AG04450 (cell line): ENCODE measurements around the gene NCF4. TPM values are rescaled to one million over a fixed set of nuclear protein-coding genes. Genes with fewer than 3 reads are reported as not detected.

Source experiments
- CTCF ChIA-PET: fragments of 300-600, 350-600 bp; formaldehyde crosslinking; extraction: SDS; loops from one replicate; lab custom pipeline; 2022; ENCODE audit warnings: antibody characterized with exemption, inconsistent platforms; lab: Charles Lee
- POLR2A ChIA-PET: fragments of 350-600 bp; formaldehyde crosslinking; extraction: SDS; loops from one replicate; lab custom pipeline; 2021; ENCODE audit warnings: antibody characterized with exemption, inconsistent platforms; lab: Yijun Ruan, JAX
- DNase-seq: peaks from one replicate; pipeline ENCODE4 v3.0.0-alpha.2; 2011; ENCODE audit warnings: low read depth, low spot score
- H3K27ac ChIP-seq: one replicate; pipeline ENCODE4 v1.5.1; 2012; ENCODE audit warnings: low read depth, low read length, control low read depth
- H3K27me3 ChIP-seq: one replicate; pipeline ENCODE4 v1.6.0; 2012; ENCODE audit warnings: low read length; ENCODE audit not compliant: control insufficient read depth, insufficient read depth
- H3K4me3 ChIP-seq: 2 replicates; pipeline ENCODE4 v1.5.1; 2011; ENCODE audit warnings: mild to moderate bottlenecking, low read depth, low read length, control low read depth
- H3K9me3 ChIP-seq: 2 replicates; pipeline ENCODE4 v1.5.1; 2012; ENCODE audit warnings: low read length; ENCODE audit not compliant: control insufficient read depth, insufficient read depth
- CTCF ChIP-seq: IDR thresholded peaks from 2 replicates; pipeline ENCODE4 v1.5.1; 2011; ENCODE audit warnings: low read depth, low read length, control low read depth, inconsistent platforms
- polyA plus RNA-seq: library from polyadenylated mRNA; depleted of rRNA; stranded (reverse); fragments of >200 nt; gene quantifications from 2 replicates; pipeline ENCODE4 v1.2.3, GENCODE V29; 2011

NCF4 gene
- polyA plus RNA-seq, 1 experiment = not detected

- POLR2A ChIA-PET = no interaction called here
- CTCF ChIA-PET = no interaction called here
Measured at GRCh38 chr22:36893262-36893661, 32.5 kb downstream of the NCF4 start.

DNA sequence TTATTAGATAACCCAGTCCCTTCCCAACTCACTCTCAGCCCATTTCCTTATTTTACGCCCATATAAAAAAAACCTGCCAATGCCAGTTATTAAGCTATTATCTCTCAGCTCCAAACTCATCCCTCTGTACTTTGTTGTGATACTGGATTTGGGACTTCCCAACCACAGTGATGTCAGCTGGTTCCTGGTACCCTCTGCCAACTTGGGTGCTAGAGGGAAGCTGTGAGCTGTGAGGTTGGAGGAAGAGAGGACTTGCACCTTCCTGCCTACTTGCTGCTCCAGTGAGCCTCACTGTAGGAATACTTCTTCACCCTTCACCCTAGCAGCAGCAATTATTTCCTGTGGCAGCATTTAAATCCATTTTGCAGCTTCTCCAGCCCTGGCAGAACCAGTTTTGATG lies 33.5 kb downstream of the NCF4 start:
- Histone ChIP-seq H3K4me3 (no peak overlapping the region), H3K27ac (no peak overlapping the region), H3K27me3 (peaks cover 20% of the 10 kb centered on the region), H3K9me3 (no peaks in the 10 kb centered on the region; the same call in 1 of the 2 replicates)
- CTCF ChIA-PET = no interaction called here
- no peak for TF ChIP-seq CTCF
- DNase-seq = no peak
- POLR2A ChIA-PET = no interaction called here

More at GRCh38 chr22:36893262-36893661, 32.5 kb downstream of the NCF4 start:
- DNase-seq = no peak
- Histone ChIP-seq H3K4me3 (no peak overlapping the region), H3K27me3 (peaks cover 19% of the 10 kb centered on the region), H3K27ac (no peak overlapping the region), H3K9me3 (no peaks in the 10 kb centered on the region; the same call in 1 of the 2 replicates)
- no peak for TF ChIP-seq CTCF

DNA sequence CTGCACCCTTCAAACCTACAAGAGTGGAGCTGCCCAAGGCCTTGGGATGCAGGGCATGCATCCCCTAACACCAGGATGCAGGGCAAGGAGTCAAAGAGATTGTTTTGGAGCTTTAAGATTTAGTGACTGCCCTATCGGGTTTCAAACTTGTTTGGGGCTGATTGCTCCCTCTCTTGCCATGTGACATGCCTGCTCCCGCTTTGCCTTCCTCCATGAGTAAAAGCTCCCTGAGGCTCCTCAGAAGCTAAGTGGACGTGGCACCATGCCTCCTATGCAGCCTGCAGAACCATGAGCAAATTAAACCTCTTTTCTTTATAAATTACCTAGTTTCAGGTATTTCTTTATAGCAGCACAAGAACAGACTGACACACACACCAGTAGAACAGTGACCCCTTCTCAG lies 36.8 kb downstream of the NCF4 start:
- no peak overlapping the region for H3K4me3 ChIP-seq
- peaks cover 21% of the 10 kb centered on the region for H3K27me3 ChIP-seq
- CTCF ChIA-PET = interaction anchor here (1.7 kb wide), 1 partner anchor 41 kb away, joined by 5 read pairs; no protein-coding TSS in a partner anchor
- H3K27ac ChIP-seq = no peak overlapping the region
- no peak for DNase-seq
- POLR2A ChIA-PET = no interaction called here
- no peak for TF ChIP-seq CTCF
- H3K9me3 ChIP-seq = no peaks in the 10 kb centered on the region

- H3K4me3 ChIP-seq = no peak overlapping the region
- POLR2A ChIA-PET = no interaction called here
- peaks cover 21% of the 10 kb centered on the region for H3K27me3 ChIP-seq
- DNase-seq = no peak
- TF ChIP-seq CTCF = no peak
- H3K9me3 ChIP-seq = no peaks in the 10 kb centered on the region
- CTCF ChIA-PET = no interaction called here
- H3K27ac ChIP-seq = no peak overlapping the region
Measured at GRCh38 chr22:36898690-36899089, 37.9 kb downstream of the NCF4 start.

DNA sequence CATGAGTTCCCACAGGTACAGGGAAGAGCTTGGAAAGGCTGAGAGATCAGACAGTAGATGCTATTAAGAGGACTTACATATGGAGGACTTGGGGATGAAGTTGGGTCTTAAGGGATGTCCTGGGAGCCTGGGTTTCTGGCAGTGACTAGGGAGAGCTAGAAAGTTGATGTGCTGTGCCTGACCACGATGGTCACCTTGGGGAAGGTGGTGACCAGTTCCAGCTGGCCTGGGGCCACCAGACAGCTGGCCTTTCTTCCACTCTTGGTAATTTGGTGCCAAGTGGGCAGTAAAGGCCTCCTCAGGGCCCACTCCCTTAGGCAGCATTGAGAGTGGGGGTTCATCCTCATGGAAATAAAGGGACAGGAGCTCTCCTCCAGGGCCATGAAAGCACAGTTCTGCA lies 38.7 kb downstream of the NCF4 start:
- POLR2A ChIA-PET = no interaction called here
- CTCF ChIA-PET = no interaction called here

More for the DNA sequence above, 38.7 kb downstream of the NCF4 start:
- Histone ChIP-seq H3K9me3 (no peaks in the 10 kb centered on the region), H3K27me3 (peaks cover 14% of the 10 kb centered on the region), H3K27ac (no peak overlapping the region), H3K4me3 (no peak overlapping the region)
- TF ChIP-seq CTCF = no peak
- DNase-seq = no peak
